Lower leg skin (tissue), 3 donors: ENCODE results near the gene PWWP2A.

ENCODE experiments used
- CTCF ChIP-seq, 3 donors: fragments of 450-650 bp; IDR thresholded peaks; one replicate each; pipeline ENCODE4 v1.5.1; 2016; ENCODE audit warnings: antibody characterized with exemption in 3 of 3, mild to moderate bottlenecking in 3 of 3, moderate library complexity in 2 of 3
- POLR2A ChIP-seq, 2 donors: fragments of 450-650 bp; IDR thresholded peaks; one replicate each; pipeline ENCODE4 v1.6.1; 2016 to 2017; ENCODE audit warnings: antibody characterized with exemption in 2 of 2, mild to moderate bottlenecking in 1 of 2, moderate library complexity in 1 of 2

- TF ChIP-seq CTCF (IDR thresholded peaks at IDR 0.05) (no peak), POLR2A (IDR thresholded peaks at IDR 0.05) (no peak)
Measured at GRCh38 chr5:160152287-160152686, 33.0 kb upstream of the PWWP2A start.
